OCI-LY7 (cell line): ENCODE data around the gene PTPRT. TPM values are rescaled to one million over a fixed set of nuclear protein-coding genes. Genes with fewer than 3 reads are reported as not detected.

Experiments used
- BruUV-seq: library from RNA; stranded (reverse); fragments of 400-500 nt; replicated peaks from 2 replicates; lab custom pipeline; 2021; lab: Mats Ljungman, UMichigan
- CTCF ChIA-PET: fragments of 300-600 bp; sonication (Branson Sonifier 250); formaldehyde crosslinking; loops from one replicate; lab custom pipeline; 2022; ENCODE audit warnings: antibody characterized with exemption; ENCODE audit not compliant: unreplicated experiment; lab: Charles Lee
- POLR2A ChIA-PET: fragments of 300-600 bp; sonication (Branson Sonifier 250); formaldehyde crosslinking; loops from one replicate; lab custom pipeline; 2022; ENCODE audit warnings: antibody characterized with exemption; lab: Charles Lee
- DNase-seq: peaks from one replicate; pipeline ENCODE4 v3.0.0-alpha.2; 2015; ENCODE audit warnings: low spot score
- H2AFZ ChIP-seq: fragments of 200-600 bp; sonication (generic), shearing (Covaris generic); 2 replicates; pipeline ENCODE4 v1.6.1; 2014; ENCODE audit warnings: mild to moderate bottlenecking, antibody characterized with exemption, low read length, moderate library complexity
- H3K27ac ChIP-seq: fragments of 200-600 bp; sonication (generic); 2 replicates; pipeline ENCODE4 v1.5.1; 2014; ENCODE audit warnings: mixed run types, low read depth, mild to moderate bottlenecking, moderate library complexity, low read length, inconsistent platforms; ENCODE audit not compliant: poor library complexity, severe bottlenecking
- H3K36me3 ChIP-seq: fragments of 200-600 bp; sonication (generic); 2 replicates; pipeline ENCODE4 v1.6.1; 2014; ENCODE audit warnings: mild to moderate bottlenecking, antibody characterized with exemption, low read length, moderate library complexity, mixed read lengths; ENCODE audit not compliant: insufficient read depth
- H3K4me1 ChIP-seq: fragments of 200-600 bp; sonication (generic); 2 replicates; pipeline ENCODE4 v1.5.1; 2014; ENCODE audit warnings: mild to moderate bottlenecking, low read length; ENCODE audit not compliant: insufficient read depth, poor library complexity, severe bottlenecking
- H3K4me2 ChIP-seq: fragments of 200-600 bp; sonication (generic); 2 replicates; pipeline ENCODE4 v1.6.1; 2014; ENCODE audit warnings: mild to moderate bottlenecking, low read length
- H3K4me3 ChIP-seq: fragments of 200-600 bp; sonication (generic); 2 replicates; pipeline ENCODE4 v1.5.1; 2014; ENCODE audit warnings: mild to moderate bottlenecking, low read depth, low read length; ENCODE audit not compliant: poor library complexity, severe bottlenecking
- H3K79me2 ChIP-seq: fragments of 200-600 bp; sonication (generic); 2 replicates; pipeline ENCODE4 v1.6.1; 2016; ENCODE audit warnings: low read depth, mild to moderate bottlenecking, low read length, moderate library complexity, mixed read lengths; ENCODE audit not compliant: insufficient read depth
- H3K9me2 ChIP-seq: fragments of 200-600 bp; sonication (generic); 2 replicates; pipeline ENCODE4 v1.6.1; 2016; ENCODE audit warnings: mild to moderate bottlenecking, low read length, mixed read lengths; ENCODE audit not compliant: insufficient read depth
- H3K9me3 ChIP-seq: fragments of 200-600 bp; sonication (generic); 2 replicates; pipeline ENCODE4 v1.6.1; 2014; ENCODE audit warnings: mild to moderate bottlenecking, mixed run types, low read length, mixed read lengths
- H4K20me1 ChIP-seq: fragments of 200-600 bp; sonication (generic); 2 replicates; pipeline ENCODE4 v1.6.1; 2014; ENCODE audit warnings: mild to moderate bottlenecking, antibody characterized with exemption, low read length, moderate library complexity, mixed read lengths; ENCODE audit not compliant: insufficient read depth
- EZH2phosphoT487 ChIP-seq: fragments of 200-600 bp; sonication (generic); IDR thresholded peaks from 2 replicates; pipeline ENCODE4 v1.6.1; 2018; ENCODE audit warnings: low read depth, borderline replicate concordance, mild to moderate bottlenecking, mixed run types, antibody characterized with exemption, low read length, moderate library complexity, mixed read lengths
- intact Hi-C: fragments of 100-400 bp; cut with micrococcal nuclease; formaldehyde crosslinking; loops from one replicate; pipeline ENCODE4 v1.10.0; 2022; ENCODE audit not compliant: unreplicated experiment
- total RNA-seq, 2 experiments: library from RNA; depleted of rRNA in 1 of 2; stranded (reverse); fragments of >200 nt in 1 of 2; shearing (Covaris generic) in 1 of 2; gene quantifications; 2 replicates each; pipeline ENCODE4 v1.2.3, GENCODE V29; 2014 to 2022
- TF ChIP-seq, protein P1 (sequence below): fragments of 200-600 bp; sonication (generic); conservative IDR thresholded peaks from 2 replicates; pipeline ENCODE4 v1.5.1; 2014; ENCODE audit warnings: mild to moderate bottlenecking, antibody characterized with exemption, low read length, moderate library complexity, mixed read lengths

PTPRT gene
- total RNA-seq, 2 experiments from 2014 or later: not detected

DNA sequence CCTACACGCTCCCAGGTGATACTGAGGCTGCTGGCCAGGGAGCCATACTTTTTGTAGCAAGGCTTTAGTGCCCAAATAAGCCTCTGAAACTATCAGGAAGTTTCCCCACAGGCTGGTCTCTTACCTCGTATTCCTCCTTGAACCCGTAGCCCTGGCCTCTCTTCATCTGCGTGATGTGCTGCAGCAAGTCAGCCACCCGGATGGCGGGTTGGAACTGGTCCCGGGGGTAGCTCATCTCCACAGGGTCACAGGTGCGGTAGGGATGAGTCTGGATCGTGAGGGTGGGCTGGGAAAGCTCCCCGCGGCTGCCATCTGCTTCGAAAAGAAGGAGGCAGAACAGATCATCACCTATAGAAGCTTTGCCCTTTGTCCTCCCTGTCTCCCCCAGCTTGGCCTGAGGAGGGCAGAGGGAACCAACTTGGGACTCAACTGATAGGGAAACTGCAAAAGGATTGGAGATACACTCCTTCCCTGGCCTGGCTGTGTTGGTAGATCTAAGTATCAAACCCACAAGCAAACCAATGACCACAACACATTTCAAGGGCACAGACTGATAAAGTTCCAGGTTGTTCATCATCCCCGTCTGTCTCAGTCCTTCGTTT is 1028.4 kb downstream of the PTPRT start:
- no TSS peak for BruUV-seq
- no peaks in the 10 kb centered on the region for H3K9me3 ChIP-seq
- DNase-seq: no peak
- H4K20me1 ChIP-seq: no peaks in the 10 kb centered on the region
- POLR2A ChIA-PET: no interaction called here
- CTCF ChIA-PET: no interaction called here
- H3K27ac ChIP-seq: no peak overlapping the region
- intact Hi-C loops: no loop called here
- H2AFZ ChIP-seq: no peak overlapping the region
- no peak for TF ChIP-seq EZH2phosphoT487
- TF ChIP-seq, protein P1, sequence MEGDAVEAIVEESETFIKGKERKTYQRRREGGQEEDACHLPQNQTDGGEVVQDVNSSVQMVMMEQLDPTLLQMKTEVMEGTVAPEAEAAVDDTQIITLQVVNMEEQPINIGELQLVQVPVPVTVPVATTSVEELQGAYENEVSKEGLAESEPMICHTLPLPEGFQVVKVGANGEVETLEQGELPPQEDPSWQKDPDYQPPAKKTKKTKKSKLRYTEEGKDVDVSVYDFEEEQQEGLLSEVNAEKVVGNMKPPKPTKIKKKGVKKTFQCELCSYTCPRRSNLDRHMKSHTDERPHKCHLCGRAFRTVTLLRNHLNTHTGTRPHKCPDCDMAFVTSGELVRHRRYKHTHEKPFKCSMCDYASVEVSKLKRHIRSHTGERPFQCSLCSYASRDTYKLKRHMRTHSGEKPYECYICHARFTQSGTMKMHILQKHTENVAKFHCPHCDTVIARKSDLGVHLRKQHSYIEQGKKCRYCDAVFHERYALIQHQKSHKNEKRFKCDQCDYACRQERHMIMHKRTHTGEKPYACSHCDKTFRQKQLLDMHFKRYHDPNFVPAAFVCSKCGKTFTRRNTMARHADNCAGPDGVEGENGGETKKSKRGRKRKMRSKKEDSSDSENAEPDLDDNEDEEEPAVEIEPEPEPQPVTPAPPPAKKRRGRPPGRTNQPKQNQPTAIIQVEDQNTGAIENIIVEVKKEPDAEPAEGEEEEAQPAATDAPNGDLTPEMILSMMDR: no peak
- no peaks in the 10 kb centered on the region for H3K4me1 ChIP-seq
- no peak overlapping the region for H3K4me3 ChIP-seq
- H3K79me2 ChIP-seq: no peaks in the 10 kb centered on the region
- no peaks in the 10 kb centered on the region for H3K9me2 ChIP-seq
- no peak overlapping the region for H3K4me2 ChIP-seq
- no peaks in the 10 kb centered on the region for H3K36me3 ChIP-seq

DNA sequence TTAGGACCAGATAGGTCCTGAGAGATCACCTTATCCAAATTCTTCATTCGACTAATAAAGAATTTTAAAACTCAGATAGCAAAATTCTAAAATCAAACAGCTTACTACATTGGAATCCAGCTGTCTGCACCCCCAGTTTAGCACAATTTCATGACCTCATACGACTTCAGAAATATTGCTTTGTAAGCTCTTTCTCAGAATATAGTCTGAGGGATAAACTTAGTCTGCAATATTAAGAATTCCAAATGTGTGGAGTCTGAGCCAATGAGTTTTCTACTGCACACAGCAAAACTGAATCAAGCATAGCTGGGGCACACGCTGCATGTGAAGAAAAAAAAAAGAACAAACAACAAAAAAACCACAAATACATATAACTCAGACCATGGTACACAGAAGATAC is 1029.9 kb downstream of the PTPRT start:
- H3K4me1 ChIP-seq: no peaks in the 10 kb centered on the region
- BruUV-seq: no TSS peak
- H3K9me3 ChIP-seq: no peaks in the 10 kb centered on the region
- H2AFZ ChIP-seq: no peak overlapping the region
- no peak for TF ChIP-seq EZH2phosphoT487
- TF ChIP-seq, protein P1: no peak
- no peaks in the 10 kb centered on the region for H3K9me2 ChIP-seq
- intact Hi-C loops: no loop called here
- H3K79me2 ChIP-seq: no peaks in the 10 kb centered on the region
- POLR2A ChIA-PET: no interaction called here
- no peak for DNase-seq
- CTCF ChIA-PET: no interaction called here
- no peaks in the 10 kb centered on the region for H4K20me1 ChIP-seq
- H3K36me3 ChIP-seq: no peaks in the 10 kb centered on the region
- H3K4me3 ChIP-seq: no peak overlapping the region
- H3K27ac ChIP-seq: no peak overlapping the region
- H3K4me2 ChIP-seq: no peak overlapping the region

GRCh38 chr20:42158272-42158671 is 1031.4 kb downstream of the PTPRT start:
- Histone ChIP-seq H3K9me2 (no peaks in the 10 kb centered on the region), H3K4me2 (no peak overlapping the region), H2AFZ (no peak overlapping the region), H3K79me2 (no peaks in the 10 kb centered on the region), H3K4me1 (no peaks in the 10 kb centered on the region), H3K36me3 (no peaks in the 10 kb centered on the region), H3K9me3 (no peaks in the 10 kb centered on the region), H3K27ac (no peak overlapping the region), H4K20me1 (no peaks in the 10 kb centered on the region), H3K4me3 (no peak overlapping the region)
- DNase-seq: no peak
- TF ChIP-seq, protein P1: no peak
- intact Hi-C loops: no loop called here
- ChIA-PET CTCF (no interaction called here), POLR2A (interaction anchor here (1.3 kb wide), 1 partner anchor 9 kb away, joined by 3 read pairs; no protein-coding TSS in a partner anchor)
- BruUV-seq: no TSS peak
